Adrenal gland (tissue), 5 donors: ENCODE results near the gene GLP2R.

Experiments used
- CTCF ChIP-seq, 6 experiments: fragments of 450-650 bp in 4 of 6; fragments of 200-600 bp in 2 of 6; sonication (generic) in 1 of 6; IDR thresholded peaks; 1 replicate in 5 of 6; 2 replicates in 1 of 6; pipeline versions ENCODE4 v1.5.1 to v1.8.0; 2016 to 2021; ENCODE audit warnings: antibody characterized with exemption in 6 of 6, mild to moderate bottlenecking in 2 of 6, moderate library complexity in 1 of 6
- POLR2A ChIP-seq, 2 donors: fragments of 450-650 bp; IDR thresholded peaks; one replicate each; pipeline ENCODE4 v1.6.1; 2017; ENCODE audit warnings: antibody characterized with exemption in 2 of 2, mild to moderate bottlenecking in 2 of 2, moderate library complexity in 1 of 2
- donor health status: DM: no; HTN: no; CAD: no.

GRCh38 chr17:9792181-9792840, 33.4 kb upstream of the GLP2R start:
- TF ChIP-seq CTCF (IDR thresholded peaks at IDR 0.05): no peak
- no peak for TF ChIP-seq POLR2A (IDR thresholded peaks at IDR 0.05)
